A549 (cell line): ENCODE results near the gene TRMT2B. TPM values are rescaled to one million over a fixed set of nuclear protein-coding genes. Genes with fewer than 3 reads are reported as not detected.

Experiments used
- ATAC-seq, 2 experiments: fragments of 200-7000 bp in 1 of 2; fragments of >200 bp in 1 of 2; cut with Nextera tagmentation in 1 of 2; cut with Tn5 transposase in 1 of 2; 3 replicates each; pipeline versions ENCODE4 v1.8.0 to v1.9.1; 2018 to 2020; ENCODE audit warnings: mild to moderate bottlenecking in 1 of 2, moderate library complexity in 1 of 2
- CTCF ChIA-PET: fragments of 300-600 bp; sonication (Branson Sonifier 250); formaldehyde crosslinking; extraction: SDS; loops from one replicate; lab custom pipeline; 2021; ENCODE audit warnings: antibody characterized with exemption, inconsistent platforms; lab: Yijun Ruan, JAX
- POLR2A ChIA-PET: fragments of 350-600 bp; formaldehyde crosslinking; extraction: SDS; loops from one replicate; lab custom pipeline; 2021; ENCODE audit warnings: antibody characterized with exemption, inconsistent platforms; lab: Yijun Ruan, JAX
- DNase-seq, 2 experiments: peaks; one replicate each; pipeline versions ENCODE4 v3.0.0 to v3.0.0-alpha.2; 2011 to 2016; ENCODE audit warnings: low read depth in 1 of 2, low spot score in 1 of 2
- FAIRE-seq: peaks from 2 replicates; lab custom pipeline; 2011; peaks lifted over from hg19 to GRCh38; lab: Jason Lieb, UNC
- H3K27ac ChIP-seq, 2 experiments: fragments of >200 bp; sonication (Bioruptor Twin); formaldehyde crosslinking; 3 replicates each; pipeline ENCODE4 v1.5.1; 2016 to 2017
- H3K4me1 ChIP-seq: fragments of >200 bp; sonication (Bioruptor Twin); formaldehyde crosslinking; 3 replicates; pipeline ENCODE4 v1.6.1; 2016
- H3K4me2 ChIP-seq: fragments of >200 bp; sonication (Bioruptor Twin); formaldehyde crosslinking; 3 replicates; pipeline ENCODE4 v1.6.1; 2016
- H3K4me3 ChIP-seq: fragments of >200 bp; sonication (Bioruptor Twin); formaldehyde crosslinking; 3 replicates; pipeline ENCODE4 v1.5.1; 2016
- H3K9me3 ChIP-seq: fragments of >200 bp; sonication (Bioruptor Twin); formaldehyde crosslinking; 3 replicates; pipeline ENCODE4 v1.6.1; 2016
- BHLHE40 ChIP-seq: IDR thresholded peaks from 2 replicates; pipeline ENCODE4 v1.6.1; 2012; ENCODE audit warnings: low read depth, low read length, inconsistent platforms
- CBX2 ChIP-seq: fragments of 200-600 bp; sonication (generic); IDR thresholded peaks from 2 replicates; pipeline ENCODE4 v1.6.1; 2016; ENCODE audit warnings: low read depth, mild to moderate bottlenecking, borderline replicate concordance
- CBX8 ChIP-seq: fragments of 200-600 bp; sonication (generic); IDR thresholded peaks from 2 replicates; pipeline ENCODE4 v1.6.1; 2016
- CHD4 ChIP-seq: fragments of 200-600 bp; sonication (generic); IDR thresholded peaks from 2 replicates; pipeline ENCODE4 v1.6.1; 2016; ENCODE audit warnings: antibody characterized with exemption, mild to moderate bottlenecking, borderline replicate concordance
- CTCF ChIP-seq: fragments of >200 bp; sonication (Bioruptor Twin); formaldehyde crosslinking; IDR thresholded peaks from 3 replicates; pipeline ENCODE4 v1.5.1; 2016
- ESRRA ChIP-seq: fragments of 150-350 bp; IDR thresholded peaks from 2 replicates; pipeline ENCODE4 v1.6.1; 2014; ENCODE audit warnings: mild to moderate bottlenecking, low read length, borderline replicate concordance
- FOSB ChIP-seq: fragments of 250-450 bp; sonication (Bioruptor Pico); IDR thresholded peaks from 2 replicates; pipeline ENCODE4 v1.5.0; 2020; ENCODE audit warnings: mild to moderate bottlenecking, moderate library complexity
- FOSL2 ChIP-seq, 2 experiments: fragments of 450-650 bp in 1 of 2; fragments of >200 bp in 1 of 2; sonication (Bioruptor Twin) in 1 of 2; formaldehyde crosslinking; IDR thresholded peaks; 2 replicates each; pipeline versions ENCODE4 v1.5.0 to v1.6.1; 2016 to 2020; ENCODE audit warnings: mild to moderate bottlenecking in 1 of 2, moderate library complexity in 1 of 2
- FOXS1 ChIP-seq: fragments of 250-450 bp; sonication (Bioruptor Pico); IDR thresholded peaks from 2 replicates; pipeline ENCODE4 v1.5.0; 2020; ENCODE audit warnings: mild to moderate bottlenecking, moderate library complexity
- HOXB13 ChIP-seq: fragments of 250-450 bp; sonication (Bioruptor Pico); IDR thresholded peaks from 2 replicates; pipeline ENCODE4 v1.5.0; 2020; ENCODE audit warnings: low read depth, mild to moderate bottlenecking, moderate library complexity
- JUN ChIP-seq, 2 experiments: fragments of >200 bp; sonication (Bioruptor Twin); formaldehyde crosslinking; IDR thresholded peaks; 2 replicates in 1 of 2; 3 replicates in 1 of 2; pipeline ENCODE4 v1.6.1; 2016 to 2017
- KDM1A ChIP-seq: fragments of 200-600 bp; sonication (generic); IDR thresholded peaks from 2 replicates; pipeline ENCODE4 v1.6.1; 2016; ENCODE audit warnings: low read depth, mild to moderate bottlenecking
- KDM5A ChIP-seq: fragments of 200-600 bp; sonication (generic); IDR thresholded peaks from 2 replicates; pipeline ENCODE4 v1.6.1; 2016; ENCODE audit warnings: antibody characterized with exemption, mild to moderate bottlenecking
- MAFK ChIP-seq: fragments of 450-650 bp; IDR thresholded peaks from 2 replicates; pipeline ENCODE4 v1.6.1; 2014; ENCODE audit not compliant: partially characterized antibody
- MYC ChIP-seq: IDR thresholded peaks from 2 replicates; pipeline ENCODE4 v1.6.1; 2012; ENCODE audit warnings: mild to moderate bottlenecking, inconsistent platforms, low read length, improper control_type of control experiment, borderline replicate concordance
- NFE2L2 ChIP-seq: fragments of 150-350 bp; conservative IDR thresholded peaks from 2 replicates; pipeline ENCODE4 v1.6.1; 2014; ENCODE audit warnings: low read length
- PHF8 ChIP-seq: fragments of 200-600 bp; sonication (generic); IDR thresholded peaks from 2 replicates; pipeline ENCODE4 v1.6.1; 2016; ENCODE audit warnings: low read depth, mild to moderate bottlenecking, antibody characterized with exemption, moderate library complexity, borderline replicate concordance
- RARB ChIP-seq: fragments of 250-450 bp; sonication (Bioruptor Pico); IDR thresholded peaks from 2 replicates; pipeline ENCODE4 v1.8.0; 2021; ENCODE audit warnings: mild to moderate bottlenecking, moderate library complexity
- RCOR1 ChIP-seq: fragments of 150-350 bp; IDR thresholded peaks from 2 replicates; pipeline ENCODE4 v1.6.1; 2014; ENCODE audit warnings: antibody characterized with exemption, low read length, low read depth
- SREBF2 ChIP-seq: fragments of 450-650 bp; IDR thresholded peaks from 2 replicates; pipeline ENCODE4 v1.6.1; 2014; ENCODE audit warnings: mild to moderate bottlenecking, moderate library complexity
- WGBS: methylation state at CpG from one replicate; pipeline ENCODE4 v1.1.6; 2017; ENCODE audit errors: missing lambda C conversion rate; 5-methylcytosine and 5-hydroxymethylcytosine counted together
- polyA plus RNA-seq, 4 experiments: library from polyadenylated mRNA; depleted of rRNA in 3 of 4; stranded (reverse); fragments of >200 nt; fragmentation: RNase III in 1 of 4; extraction: RNeasy Plus Mini Kit Qiagen cat#74134 plus additional on column Dnase treatment in 1 of 4; gene quantifications; 2 replicates in 3 of 4; 3 replicates in 1 of 4; pipeline ENCODE4 v1.2.3, GENCODE V29; 2011 to 2017
- TF ChIP-seq, protein P1 (sequence below): fragments of 250-450 bp; sonication (Bioruptor Pico); IDR thresholded peaks from 2 replicates; pipeline ENCODE4 v1.5.0; 2020; ENCODE audit warnings: low read depth, mild to moderate bottlenecking, moderate library complexity
- TF ChIP-seq, protein P2 (sequence below): fragments of 450-650 bp; IDR thresholded peaks from 2 replicates; pipeline ENCODE4 v1.6.1; 2014; ENCODE audit warnings: antibody characterized with exemption
- TF ChIP-seq, protein P3 (sequence below): IDR thresholded peaks from 2 replicates; pipeline ENCODE4 v1.6.1; 2012
- TF ChIP-seq, protein P4 (sequence below): fragments of 150-350 bp; IDR thresholded peaks from 2 replicates; pipeline ENCODE4 v1.6.1; 2014; ENCODE audit warnings: low read depth, mild to moderate bottlenecking, low read length

The TRMT2B gene
- polyA plus RNA-seq, 2 of the 4 experiments (the other 2 are of a cell fraction), result 14.2 to 29.1 TPM

DNA sequence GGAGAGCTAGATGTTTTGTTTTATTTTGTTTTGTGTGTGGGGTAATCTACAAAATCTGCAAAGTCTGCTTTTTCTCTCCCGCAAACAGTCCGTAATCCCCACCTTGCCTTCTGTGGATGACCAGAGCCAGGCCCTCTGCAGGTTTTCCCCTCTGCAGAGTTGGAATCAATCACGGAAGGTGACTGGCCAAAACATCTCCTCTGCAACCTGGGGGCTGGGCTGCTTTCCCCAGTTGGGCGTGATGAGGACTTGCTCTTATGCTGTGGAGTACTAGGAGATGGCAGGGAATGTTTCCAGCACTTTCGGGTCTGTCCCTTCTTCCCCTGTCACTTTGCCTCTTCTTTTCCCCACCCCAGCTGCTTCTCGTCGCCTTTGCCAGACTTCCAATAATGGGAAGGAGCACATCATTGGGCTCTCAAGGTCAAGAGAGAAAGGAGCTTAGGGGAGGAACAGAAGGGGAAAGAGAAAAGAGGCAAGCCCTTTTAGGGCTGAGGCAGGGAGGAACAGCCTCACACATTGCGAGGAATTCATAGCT is 27.9 kb upstream of the TRMT2B start:
- ATAC-seq, result no peak
- 77% methylated on average over 8 of the region's 8 CpGs for WGBS
- CTCF ChIA-PET, result interaction anchor here (1.0 kb wide), 1 partner anchor 31 kb away, joined by 4 read pairs; no protein-coding TSS in a partner anchor
- no peak overlapping the region for H3K27ac ChIP-seq
- FAIRE-seq, result no peak
- no peak for DNase-seq
- POLR2A ChIA-PET, result no interaction called here
- H3K4me1 ChIP-seq, result no peaks in the 10 kb centered on the region
- no peaks in the 10 kb centered on the region for H3K9me3 ChIP-seq
- no peak overlapping the region for H3K4me3 ChIP-seq
- no peak overlapping the region for H3K4me2 ChIP-seq
- TF ChIP-seq, protein P1, sequence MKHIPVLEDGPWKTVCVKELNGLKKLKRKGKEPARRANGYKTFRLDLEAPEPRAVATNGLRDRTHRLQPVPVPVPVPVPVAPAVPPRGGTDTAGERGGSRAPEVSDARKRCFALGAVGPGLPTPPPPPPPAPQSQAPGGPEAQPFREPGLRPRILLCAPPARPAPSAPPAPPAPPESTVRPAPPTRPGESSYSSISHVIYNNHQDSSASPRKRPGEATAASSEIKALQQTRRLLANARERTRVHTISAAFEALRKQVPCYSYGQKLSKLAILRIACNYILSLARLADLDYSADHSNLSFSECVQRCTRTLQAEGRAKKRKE (CRISPR knock-in tag), result no peak
- no peak for TF ChIP-seq CBX8
- TF ChIP-seq BHLHE40, result no peak
- no peak for TF ChIP-seq MYC
- TF ChIP-seq, protein P2, sequence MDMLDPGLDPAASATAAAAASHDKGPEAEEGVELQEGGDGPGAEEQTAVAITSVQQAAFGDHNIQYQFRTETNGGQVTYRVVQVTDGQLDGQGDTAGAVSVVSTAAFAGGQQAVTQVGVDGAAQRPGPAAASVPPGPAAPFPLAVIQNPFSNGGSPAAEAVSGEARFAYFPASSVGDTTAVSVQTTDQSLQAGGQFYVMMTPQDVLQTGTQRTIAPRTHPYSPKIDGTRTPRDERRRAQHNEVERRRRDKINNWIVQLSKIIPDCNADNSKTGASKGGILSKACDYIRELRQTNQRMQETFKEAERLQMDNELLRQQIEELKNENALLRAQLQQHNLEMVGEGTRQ, result no peak
- TF ChIP-seq SREBF2, result no peak
- no peak for TF ChIP-seq FOSB
- no peak for TF ChIP-seq KDM5A
- TF ChIP-seq, protein P3, sequence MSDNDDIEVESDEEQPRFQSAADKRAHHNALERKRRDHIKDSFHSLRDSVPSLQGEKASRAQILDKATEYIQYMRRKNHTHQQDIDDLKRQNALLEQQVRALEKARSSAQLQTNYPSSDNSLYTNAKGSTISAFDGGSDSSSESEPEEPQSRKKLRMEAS, result no peak
- no peak for TF ChIP-seq FOXS1 (CRISPR knock-in tag)
- no peak for TF ChIP-seq CTCF
- no peak for TF ChIP-seq KDM1A
- TF ChIP-seq RARB (CRISPR knock-in tag), result no peak
- TF ChIP-seq, protein P4, sequence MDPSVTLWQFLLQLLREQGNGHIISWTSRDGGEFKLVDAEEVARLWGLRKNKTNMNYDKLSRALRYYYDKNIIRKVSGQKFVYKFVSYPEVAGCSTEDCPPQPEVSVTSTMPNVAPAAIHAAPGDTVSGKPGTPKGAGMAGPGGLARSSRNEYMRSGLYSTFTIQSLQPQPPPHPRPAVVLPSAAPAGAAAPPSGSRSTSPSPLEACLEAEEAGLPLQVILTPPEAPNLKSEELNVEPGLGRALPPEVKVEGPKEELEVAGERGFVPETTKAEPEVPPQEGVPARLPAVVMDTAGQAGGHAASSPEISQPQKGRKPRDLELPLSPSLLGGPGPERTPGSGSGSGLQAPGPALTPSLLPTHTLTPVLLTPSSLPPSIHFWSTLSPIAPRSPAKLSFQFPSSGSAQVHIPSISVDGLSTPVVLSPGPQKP, result no peak
- no peak for TF ChIP-seq PHF8
- no peak for TF ChIP-seq CBX2
- no peak for TF ChIP-seq MAFK
- no peak for TF ChIP-seq HOXB13 (CRISPR knock-in tag)

GRCh38 chrX:101078716-101079598 is 27.0 kb upstream of the TRMT2B start, which contains the start of gene TMEM35A:
Gene TMEM35A, plus strand, starts transcription at chrX:101078879. Its CDS starts 124 bp downstream, at chrX:101079003.
- ATAC-seq, result no peak
- no peak for DNase-seq
- WGBS, result 60% methylated on average over 22 of the region's 23 CpGs
- Histone ChIP-seq H3K4me3 (no peak within 1 kb of the TSS), H3K9me3 (no peaks in the 10 kb centered on the region), H3K4me2 (no peak within 1 kb of the TSS), H3K4me1 (no peaks in the 10 kb centered on the region), H3K27ac (no peak within 1 kb of the TSS)
- ChIA-PET POLR2A (no interaction called here), CTCF (no interaction called here)
- FAIRE-seq, result no peak
- TF ChIP-seq ESRRA, result no peak
- no peak for TF ChIP-seq NFE2L2
- TF ChIP-seq, protein P1 (CRISPR knock-in tag), result no peak
- no peak for TF ChIP-seq CHD4
- TF ChIP-seq FOSL2 (IDR thresholded peaks at IDR 0.05), result no peak
- no peak for TF ChIP-seq FOSL2 (CRISPR knock-in tag; IDR thresholded peaks at IDR 0.05)
- no peak for TF ChIP-seq RCOR1
- TF ChIP-seq JUN (IDR thresholded peaks at IDR 0.05), result no peak
- TF ChIP-seq, protein P4, result no peak
